Ureter (tissue), 1 donor: ENCODE data around the gene ZNF726. TPM values are rescaled to one million over a fixed set of nuclear protein-coding genes. Genes with fewer than 3 reads are reported as not detected.
"Not testable (repeated sequence)": the region's sequence is repeated elsewhere in the genome, so short reads cannot be mapped to it uniquely, and the experiment has no call there.

ENCODE experiments used
- DNase-seq: peaks from one replicate; pipeline ENCODE4 v3.0.0-alpha.2; 2020; ENCODE audit warnings: low spot score
- total RNA-seq: library from RNA; stranded (reverse); gene quantifications from one replicate; pipeline ENCODE4 v1.2.4, GENCODE V29; 2023
- donor health status: DM: yes; HTN: yes; CAD: no.

ZNF726 gene
- total RNA-seq = 14.3 TPM

GRCh38 chr19:23914402-23915286 is at the start of gene ZNF726:
TSS of gene ZNF726 (plus strand) at chr19:23914886. CDS start at chr19:23914995, 109 bp downstream.
- peak; percentile 93 for DNase-seq

- DNase-seq = no peak
These were observed 46.8 kb upstream of the ZNF726 start for GRCh38 chr19:23867895-23868294.

- no peak for DNase-seq
These were observed 46.1 kb upstream of the ZNF726 start for GRCh38 chr19:23868630-23869029.

GRCh38 chr19:23872282-23872919 is 42.3 kb upstream of the ZNF726 start:
- no peak for DNase-seq

GRCh38 chr19:23876261-23876660 is 38.4 kb upstream of the ZNF726 start:
- no peak for DNase-seq

GRCh38 chr19:23876756-23877155 is 37.9 kb upstream of the ZNF726 start:
- DNase-seq = not testable (repeated sequence)

GRCh38 chr19:23882493-23882892 is 32.2 kb upstream of the ZNF726 start:
- no peak for DNase-seq

GRCh38 chr19:23884363-23884762 is 30.3 kb upstream of the ZNF726 start:
- DNase-seq = no peak

GRCh38 chr19:23887642-23888041 is 27.0 kb upstream of the ZNF726 start:
- DNase-seq = no peak

- DNase-seq = not testable (repeated sequence)
These were observed 18.6 kb upstream of the ZNF726 start for GRCh38 chr19:23896096-23896495.

- DNase-seq = no peak
These were observed 17.8 kb upstream of the ZNF726 start for GRCh38 chr19:23896912-23897311.

- DNase-seq = no peak
These were observed 13.3 kb upstream of the ZNF726 start for GRCh38 chr19:23901360-23901759.

GRCh38 chr19:23904406-23904805 is 10.3 kb upstream of the ZNF726 start:
- DNase-seq = no peak

GRCh38 chr19:23905771-23906170 is 8.9 kb upstream of the ZNF726 start:
- no peak for DNase-seq

GRCh38 chr19:23906835-23907234 is 7.9 kb upstream of the ZNF726 start:
- DNase-seq = no peak

- no peak for DNase-seq
These were observed 6.5 kb upstream of the ZNF726 start for GRCh38 chr19:23908165-23908564.

- DNase-seq = no peak
These were observed 5.5 kb upstream of the ZNF726 start for GRCh38 chr19:23909222-23909621.

GRCh38 chr19:23913931-23914330 is 755 bp upstream of the ZNF726 start:
- no peak for DNase-seq

GRCh38 chr19:23916991-23917390 is 2.3 kb downstream of the ZNF726 start:
- DNase-seq = no peak

GRCh38 chr19:23917856-23918255 is 3.2 kb downstream of the ZNF726 start:
- DNase-seq = peak; percentile 77

GRCh38 chr19:23925285-23925684 is 10.6 kb downstream of the ZNF726 start:
- DNase-seq = no peak

GRCh38 chr19:23932878-23933277 is 18.2 kb downstream of the ZNF726 start:
- no peak for DNase-seq

GRCh38 chr19:23937031-23937430 is 22.3 kb downstream of the ZNF726 start:
- DNase-seq = not testable (repeated sequence)
